ENCODE data around the gene NF2. TPM values are rescaled to one million over a fixed set of nuclear protein-coding genes. Genes with fewer than 3 reads are reported as not detected.
"Not testable (repeated sequence)": the region's sequence is repeated elsewhere in the genome, so short reads cannot be mapped to it uniquely, and the experiment has no call there.

The NF2 gene
- total RNA-seq, 1 donor from 2014 or later = 94.1 TPM

DNA sequence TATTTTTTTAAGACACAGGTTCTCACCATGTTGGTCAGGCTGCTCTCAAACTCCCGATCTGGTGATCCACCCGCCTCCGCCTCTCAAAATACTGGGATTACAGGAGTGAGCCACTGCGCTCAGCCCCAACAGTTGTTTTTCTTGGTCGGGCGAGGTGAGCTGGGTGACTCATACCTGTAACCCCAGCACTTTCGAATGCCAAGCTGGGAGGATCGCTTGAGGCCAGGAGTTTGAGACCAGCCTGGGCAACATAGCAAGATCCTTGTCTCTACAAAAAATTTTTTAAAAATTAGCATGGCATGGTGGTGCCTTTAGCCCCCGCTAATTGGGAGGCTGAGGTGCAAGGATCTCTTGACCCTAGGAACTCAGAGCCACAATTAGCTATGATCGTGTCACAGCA, 7.0 kb upstream of the NF2 start:
- no peak for DNase-seq (ENCODE audit: low read depth, low spot score)

DNA sequence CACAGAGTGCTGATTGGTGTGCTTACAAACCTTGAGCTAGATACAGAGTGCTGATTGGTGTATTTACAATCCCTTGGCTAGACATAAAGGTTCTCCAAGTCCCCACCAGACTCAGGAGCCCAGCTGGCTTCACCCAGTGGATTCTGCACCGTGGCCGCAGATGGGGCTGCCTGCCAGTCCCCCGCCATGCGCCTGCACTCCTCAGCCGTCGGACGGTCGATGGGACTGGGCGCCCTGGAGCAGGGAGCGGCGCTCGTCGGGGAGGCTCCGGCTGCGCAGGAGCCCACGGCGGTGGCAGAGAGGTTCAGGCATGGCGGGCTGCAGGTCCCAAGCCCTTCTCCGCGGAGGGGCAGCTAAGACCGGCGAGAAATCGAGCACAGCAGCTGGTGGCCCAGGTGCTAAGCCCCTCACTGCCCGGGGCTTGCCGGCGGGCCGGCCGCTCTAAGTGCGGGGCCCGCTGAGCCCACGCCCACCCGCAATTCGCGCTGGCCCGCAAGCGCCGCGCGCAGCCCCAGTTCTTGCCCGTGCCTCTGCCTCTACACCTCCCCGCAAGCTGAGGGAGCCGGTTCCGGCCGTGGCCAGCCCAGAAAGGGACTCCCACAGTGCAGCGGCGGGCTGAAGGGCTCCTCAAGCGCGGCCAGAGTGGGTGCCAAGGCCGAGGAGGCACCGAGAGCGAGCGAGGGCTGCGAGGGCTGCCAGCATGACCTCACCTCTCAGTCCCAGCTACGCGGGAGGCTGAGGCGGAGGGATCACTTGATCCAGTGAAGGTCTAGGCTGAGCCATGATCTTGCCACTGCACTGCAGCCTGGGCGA, 5.4 kb upstream of the NF2 start:
- DNase-seq (ENCODE audit: low read depth, low spot score) = not testable (repeated sequence)

DNA sequence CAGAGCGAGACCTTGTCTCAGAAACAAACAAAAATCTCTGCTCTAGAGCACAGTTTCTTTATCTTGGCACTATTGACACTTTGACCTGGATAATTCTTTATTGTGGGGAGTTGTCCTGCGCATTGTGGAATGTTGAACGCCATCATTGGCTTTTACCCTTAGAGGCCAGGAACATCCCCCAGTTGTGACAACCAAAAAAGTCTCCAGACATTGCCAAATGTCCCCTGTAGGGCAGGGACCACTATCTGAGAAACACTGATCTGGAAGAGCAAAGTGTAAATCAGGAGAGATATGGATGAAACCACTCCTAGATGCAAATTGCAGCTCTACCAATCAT, 4.8 kb upstream of the NF2 start:
- DNase-seq (ENCODE audit: low read depth, low spot score) = no peak

DNA sequence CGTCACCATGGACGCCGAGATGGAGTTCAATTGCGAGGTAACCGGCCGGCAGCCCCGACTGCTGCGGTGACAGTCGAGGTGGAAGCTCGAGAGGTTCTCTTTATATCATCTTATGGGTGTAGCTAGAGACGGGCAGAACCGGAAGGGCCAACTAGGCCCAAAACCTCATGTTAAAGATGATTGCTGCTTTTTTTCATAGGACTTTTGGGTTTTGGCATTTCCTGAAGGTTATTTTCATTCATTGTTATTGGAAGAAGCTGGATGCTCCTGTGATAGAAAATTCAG, 585 bp downstream of the NF2 start:
- DNase-seq (ENCODE audit: low read depth, low spot score) = no peak

DNA sequence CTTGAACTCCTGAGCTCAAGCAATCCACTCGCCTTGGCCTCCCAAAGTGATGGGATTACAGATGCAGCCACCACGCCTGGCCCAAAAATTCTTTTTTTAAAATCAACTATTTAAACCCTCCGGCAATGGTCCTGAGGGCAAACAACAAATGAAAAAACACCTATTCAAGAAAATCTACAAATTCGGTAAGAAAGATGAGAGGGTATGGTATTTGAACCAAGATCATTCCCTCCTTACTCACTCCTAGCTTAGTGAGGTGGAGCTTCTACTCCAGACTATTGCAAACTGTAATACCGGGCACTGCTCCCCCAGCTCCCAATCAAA, 2.1 kb downstream of the NF2 start:
- DNase-seq (ENCODE audit: low read depth, low spot score) = no peak

DNA sequence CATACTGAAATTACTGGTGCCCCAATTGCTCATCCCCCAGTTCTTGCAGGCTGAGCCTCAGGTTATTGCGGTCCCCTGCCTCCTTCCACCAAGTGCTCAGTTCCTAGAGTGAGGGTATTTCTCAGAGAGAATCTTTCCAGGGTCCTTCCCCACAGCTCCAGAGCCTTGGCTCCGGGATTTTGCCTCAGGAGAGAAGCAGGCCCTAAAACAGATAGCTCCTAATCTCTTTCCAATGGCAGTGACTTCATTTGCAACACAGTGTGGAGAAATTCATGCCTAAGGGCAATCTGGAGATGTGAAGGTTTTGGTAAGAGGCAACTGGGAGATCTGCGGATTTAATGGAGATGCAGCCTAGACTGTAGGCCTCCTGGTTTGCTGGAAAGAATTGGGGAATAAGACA, 2.9 kb downstream of the NF2 start:
- DNase-seq (ENCODE audit: low read depth, low spot score) = no peak

DNA sequence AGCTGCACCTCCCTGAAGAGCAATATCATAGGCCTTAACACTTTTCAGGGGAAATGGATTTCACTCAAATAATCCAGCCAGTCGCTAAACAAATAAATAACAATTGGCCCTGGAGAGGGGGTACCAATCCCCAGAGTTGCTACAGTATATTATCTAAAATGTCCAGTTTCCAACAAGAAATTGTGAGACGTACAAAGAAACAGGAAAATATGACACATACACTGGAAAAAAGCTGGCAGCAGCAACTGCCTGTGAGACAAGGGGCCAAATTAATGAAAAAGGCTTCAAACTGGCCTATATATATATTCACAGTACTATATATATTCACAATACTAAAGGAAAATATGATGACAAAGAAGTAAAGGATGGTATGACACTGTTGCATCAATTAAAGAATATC, 4.0 kb downstream of the NF2 start:
- no peak for DNase-seq (ENCODE audit: low read depth, low spot score)

DNA sequence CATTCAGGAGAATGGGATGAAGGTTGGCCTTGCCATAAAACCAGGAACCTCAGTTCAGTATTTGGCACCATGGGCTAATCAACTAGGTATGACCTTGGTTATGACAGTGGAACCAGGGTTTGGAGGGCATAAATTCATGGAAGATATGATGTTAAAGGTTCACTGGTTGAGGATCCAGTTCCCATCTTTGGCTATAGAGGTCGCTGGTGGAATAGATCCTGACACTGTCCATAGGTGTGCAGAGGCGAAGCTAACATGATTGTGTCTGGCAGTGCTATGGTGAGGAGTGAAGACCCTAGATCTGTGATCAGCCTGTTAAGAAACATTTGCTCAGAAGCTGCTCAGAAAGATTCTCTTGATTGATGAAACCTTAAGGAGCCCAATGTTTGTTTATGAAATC, 5.7 kb downstream of the NF2 start:
- no peak for DNase-seq (ENCODE audit: low read depth, low spot score)

DNA sequence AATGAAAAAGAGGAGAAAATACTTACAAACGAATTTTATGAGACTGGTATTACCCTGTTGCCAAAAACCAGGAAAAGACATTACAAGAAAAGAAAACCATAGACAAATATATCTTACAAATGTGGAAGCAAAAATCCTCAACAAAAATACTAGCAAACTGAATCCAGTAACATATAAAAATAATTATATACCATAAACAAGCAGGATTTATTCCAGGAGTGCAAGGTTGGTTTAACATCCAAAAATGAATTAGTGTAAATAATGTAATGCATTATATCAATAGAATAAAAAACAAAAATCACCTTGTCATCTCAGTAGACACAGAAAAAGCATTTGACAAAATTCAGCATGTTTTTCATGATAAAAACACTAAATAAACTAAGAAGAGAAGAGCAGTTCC, 7.3 kb downstream of the NF2 start:
- no peak for DNase-seq (ENCODE audit: low read depth, low spot score)

DNA sequence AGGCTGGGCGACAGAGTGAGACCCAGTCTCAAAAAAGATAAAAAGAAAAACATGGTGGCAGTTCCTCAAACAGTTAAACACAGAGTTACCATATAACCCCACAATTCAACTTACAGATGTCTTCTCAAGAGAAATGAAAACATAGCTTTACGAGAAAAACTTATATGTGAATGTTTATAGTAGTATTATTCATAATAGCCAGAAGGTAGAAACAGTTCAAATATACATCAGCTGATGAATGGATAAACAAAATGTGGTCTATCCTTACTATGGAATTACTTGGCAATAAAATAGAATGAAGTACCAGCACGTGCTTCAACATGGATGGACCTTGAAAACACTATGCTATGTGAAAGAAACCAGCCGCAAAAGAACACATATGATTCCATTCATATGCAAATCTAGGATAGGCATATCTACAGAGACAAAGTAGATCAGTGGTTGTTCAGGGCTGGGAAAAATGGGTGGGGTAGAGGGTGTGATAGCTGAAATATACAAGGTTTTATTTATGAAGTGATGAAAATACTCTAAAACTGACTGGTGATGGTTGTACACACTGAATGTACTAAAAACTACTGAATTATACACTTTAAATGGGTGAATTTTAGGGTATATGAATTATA, 12.4 kb downstream of the NF2 start:
- DNase-seq (ENCODE audit: low read depth, low spot score) = no peak

DNA sequence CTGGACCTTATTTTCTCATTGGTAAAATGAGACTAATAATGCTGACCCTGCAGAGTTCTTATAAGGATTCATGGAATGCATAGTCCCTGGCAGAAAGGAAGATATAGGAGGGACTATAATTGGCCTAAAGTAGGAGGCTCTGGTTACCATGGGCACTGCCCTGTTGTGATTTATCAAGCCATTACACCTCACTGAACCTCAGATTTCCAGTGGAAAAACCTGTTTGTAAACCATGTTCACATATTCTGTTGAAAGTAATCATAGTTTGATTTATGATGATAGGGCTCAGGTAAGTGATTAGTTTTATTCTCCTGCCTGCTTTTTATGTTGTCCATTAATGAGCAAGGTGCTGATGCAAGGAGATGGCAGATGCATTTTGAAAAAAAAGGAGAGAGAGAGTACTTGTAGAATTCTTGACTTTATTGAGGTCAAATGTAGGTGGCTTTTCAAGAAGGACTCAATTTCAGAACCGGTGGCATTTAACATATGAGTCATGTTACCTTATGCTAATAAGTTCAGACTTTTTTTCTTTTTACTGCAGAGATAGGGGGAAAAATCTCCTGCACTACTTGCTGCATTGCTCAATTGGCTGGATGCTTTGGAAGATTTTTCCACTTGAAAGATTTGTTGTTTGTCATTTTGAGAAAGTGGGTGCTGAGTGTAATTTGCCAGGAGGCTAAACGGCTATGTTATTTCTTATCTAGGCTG, 14.6 kb downstream of the NF2 start:
- DNase-seq (ENCODE audit: low read depth, low spot score) = no peak

DNA sequence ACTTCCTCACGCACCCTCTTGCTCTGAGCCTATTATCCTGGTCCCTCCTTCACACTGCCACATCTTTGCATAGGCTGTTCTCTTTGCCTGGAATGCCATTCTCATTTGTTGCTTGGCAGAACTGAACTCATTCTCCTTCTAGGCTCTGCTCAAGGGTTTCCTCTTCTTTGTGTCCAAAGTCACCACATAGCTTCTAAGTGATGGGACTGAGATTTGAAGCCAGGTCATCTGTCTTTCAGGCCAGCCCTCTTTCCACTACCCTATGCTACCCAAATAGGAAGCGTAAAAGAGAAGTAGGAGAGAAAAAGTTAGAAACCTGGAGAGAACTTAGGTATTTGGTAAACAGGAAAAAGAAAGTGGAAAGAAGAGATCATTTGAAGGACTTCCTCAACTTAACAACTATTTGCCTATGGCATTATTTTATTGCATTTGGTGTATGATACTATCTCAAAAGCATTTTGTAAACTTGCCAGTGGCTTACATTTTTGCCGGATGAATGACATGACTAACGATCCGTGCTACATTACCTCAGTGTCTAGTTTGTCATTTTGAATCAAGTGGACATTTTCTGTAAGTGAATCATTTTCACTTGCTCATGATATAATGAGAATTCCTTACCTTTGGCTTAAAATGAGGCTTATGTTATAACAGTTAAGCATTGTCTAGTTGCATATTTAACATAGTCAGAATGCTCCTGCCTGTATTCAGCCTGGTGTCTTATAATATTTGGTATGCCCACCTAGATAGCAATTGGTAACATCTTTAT, 18.5 kb downstream of the NF2 start:
- DNase-seq (ENCODE audit: low read depth, low spot score) = peak; percentile 88

DNA sequence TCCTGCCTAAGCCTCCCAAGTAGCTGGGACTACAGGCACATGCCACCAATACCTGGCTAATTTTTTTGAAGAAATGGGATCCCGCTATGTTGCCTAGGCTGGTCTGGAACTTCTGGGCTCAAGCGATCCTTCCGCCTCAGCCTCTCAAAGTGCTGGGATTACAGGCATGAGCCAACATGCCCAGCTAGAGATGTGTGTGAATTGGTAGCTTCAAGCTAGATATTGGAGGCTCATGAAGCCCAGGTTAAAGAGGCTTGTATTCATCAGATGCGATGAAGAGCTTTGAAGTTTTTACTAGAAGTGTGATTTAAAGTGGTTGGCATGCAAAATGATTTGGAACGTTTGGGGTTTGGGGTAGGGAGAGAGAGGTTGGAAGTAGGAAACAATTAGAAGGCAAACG, 19.6 kb downstream of the NF2 start:
- DNase-seq (ENCODE audit: low read depth, low spot score) = no peak

DNA sequence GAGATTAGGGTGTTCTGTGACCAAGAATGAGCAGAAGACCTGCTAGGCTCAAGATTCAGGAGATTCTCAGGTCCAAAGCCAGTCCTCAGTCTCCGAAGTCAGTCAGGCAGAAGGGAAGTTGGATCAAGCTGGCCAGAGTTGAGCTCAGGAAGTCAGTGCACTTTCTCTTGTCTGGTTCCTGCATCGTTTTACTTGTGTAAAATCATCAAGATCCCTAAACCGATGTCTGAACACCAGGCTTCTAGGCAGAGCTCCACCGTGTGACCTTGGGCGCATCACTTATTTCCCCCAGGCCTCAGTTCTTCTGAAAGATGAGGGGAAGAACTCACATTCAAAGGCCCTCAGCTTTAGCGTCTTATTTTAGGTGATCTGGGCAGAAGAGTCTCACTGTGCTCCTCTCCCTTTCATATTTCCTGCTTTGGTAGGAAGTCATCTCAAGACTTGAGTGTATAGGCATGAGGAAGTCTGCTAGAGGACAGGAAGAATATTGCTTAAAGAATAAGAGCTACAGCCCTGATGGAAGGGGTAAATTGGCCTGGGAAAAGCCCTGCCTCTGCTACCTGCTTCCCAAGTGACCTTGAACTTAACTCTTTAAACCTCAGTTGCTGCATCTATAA, 20.2 kb downstream of the NF2 start:
- DNase-seq (ENCODE audit: low read depth, low spot score) = no peak

DNA sequence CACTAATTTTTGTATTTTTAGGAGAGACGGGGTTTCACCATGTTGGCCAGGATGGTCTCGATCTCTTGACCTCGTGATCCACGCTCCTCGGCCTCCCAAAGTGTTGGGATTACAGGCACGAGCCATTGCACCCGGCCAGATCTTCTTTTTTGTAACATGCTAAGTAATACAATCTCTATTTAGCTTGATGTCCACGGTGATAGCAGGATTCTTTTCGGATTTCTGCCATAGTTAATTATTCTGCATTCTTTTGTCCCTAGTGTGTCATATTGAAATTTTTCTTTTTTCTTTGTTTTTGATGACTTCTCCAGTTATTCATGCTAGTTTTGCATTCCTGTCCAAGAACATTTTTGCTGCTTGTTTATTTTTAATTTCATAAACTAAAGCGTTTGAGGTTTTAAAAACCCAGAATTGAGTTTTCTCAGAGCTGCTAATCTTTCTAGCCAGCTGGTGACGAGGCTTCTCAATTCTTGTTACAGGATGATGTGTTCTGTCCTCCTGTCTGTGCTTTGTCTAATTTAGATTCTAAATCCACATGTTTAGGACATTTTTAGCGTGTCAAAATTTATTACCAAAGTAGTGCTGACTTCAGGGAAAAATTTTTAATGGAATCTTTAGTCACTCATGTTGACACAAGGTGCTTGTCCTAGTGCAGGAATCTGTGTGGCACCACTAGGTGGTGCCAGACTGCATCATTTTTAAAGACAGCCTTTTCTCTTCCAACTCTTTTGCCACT, 21.8 kb downstream of the NF2 start:
- peak; percentile 50 for DNase-seq (ENCODE audit: low read depth, low spot score)

DNA sequence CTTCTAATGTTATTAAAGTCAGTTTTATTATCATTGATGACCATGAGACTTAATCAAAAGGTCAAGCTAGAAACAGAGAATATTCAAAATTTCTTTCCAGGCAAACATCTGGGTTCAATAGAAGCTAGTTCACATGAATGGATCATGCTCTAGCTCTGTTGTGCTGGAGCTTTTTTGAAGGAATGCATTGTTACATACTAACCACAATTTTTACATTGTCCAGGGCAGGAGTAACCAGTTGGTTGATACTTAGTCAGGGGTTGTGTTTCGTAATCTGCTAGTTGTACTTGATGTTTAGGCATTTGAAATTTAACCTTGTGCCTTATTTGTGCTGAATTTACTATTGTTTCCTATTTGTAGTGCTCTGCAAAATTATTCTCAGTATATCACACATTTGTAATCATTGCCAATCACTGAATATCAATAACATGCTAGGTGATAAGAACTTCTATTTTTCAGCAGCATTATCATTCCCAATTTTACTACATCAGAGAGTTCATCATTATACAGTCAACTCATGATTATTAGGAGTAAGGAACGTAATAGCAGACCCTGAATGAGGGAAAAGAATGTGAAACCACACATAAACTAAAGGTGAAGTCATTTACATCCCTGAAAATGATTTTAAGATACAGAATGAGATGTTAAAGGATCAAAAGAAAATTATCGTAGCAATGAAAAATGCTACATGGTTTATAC, 23.2 kb downstream of the NF2 start:
- no peak for DNase-seq (ENCODE audit: low read depth, low spot score)

DNA sequence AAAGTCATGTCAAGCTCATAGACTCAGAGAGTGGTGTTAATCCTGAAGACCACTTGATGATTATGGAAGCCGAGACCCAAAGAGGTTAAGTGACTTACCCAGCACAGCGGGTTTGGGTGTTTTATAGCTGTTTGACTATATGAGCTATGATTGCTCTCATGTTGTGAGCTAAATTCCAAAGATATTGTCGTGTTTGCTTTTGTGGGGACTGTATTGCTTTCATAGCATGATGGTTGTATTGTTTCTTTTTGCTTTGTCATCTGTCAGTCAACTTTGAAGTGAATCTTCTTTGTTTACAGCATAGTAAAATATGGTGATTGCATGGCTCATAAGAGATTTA, 23.7 kb downstream of the NF2 start:
- no peak for DNase-seq (ENCODE audit: low read depth, low spot score)

DNA sequence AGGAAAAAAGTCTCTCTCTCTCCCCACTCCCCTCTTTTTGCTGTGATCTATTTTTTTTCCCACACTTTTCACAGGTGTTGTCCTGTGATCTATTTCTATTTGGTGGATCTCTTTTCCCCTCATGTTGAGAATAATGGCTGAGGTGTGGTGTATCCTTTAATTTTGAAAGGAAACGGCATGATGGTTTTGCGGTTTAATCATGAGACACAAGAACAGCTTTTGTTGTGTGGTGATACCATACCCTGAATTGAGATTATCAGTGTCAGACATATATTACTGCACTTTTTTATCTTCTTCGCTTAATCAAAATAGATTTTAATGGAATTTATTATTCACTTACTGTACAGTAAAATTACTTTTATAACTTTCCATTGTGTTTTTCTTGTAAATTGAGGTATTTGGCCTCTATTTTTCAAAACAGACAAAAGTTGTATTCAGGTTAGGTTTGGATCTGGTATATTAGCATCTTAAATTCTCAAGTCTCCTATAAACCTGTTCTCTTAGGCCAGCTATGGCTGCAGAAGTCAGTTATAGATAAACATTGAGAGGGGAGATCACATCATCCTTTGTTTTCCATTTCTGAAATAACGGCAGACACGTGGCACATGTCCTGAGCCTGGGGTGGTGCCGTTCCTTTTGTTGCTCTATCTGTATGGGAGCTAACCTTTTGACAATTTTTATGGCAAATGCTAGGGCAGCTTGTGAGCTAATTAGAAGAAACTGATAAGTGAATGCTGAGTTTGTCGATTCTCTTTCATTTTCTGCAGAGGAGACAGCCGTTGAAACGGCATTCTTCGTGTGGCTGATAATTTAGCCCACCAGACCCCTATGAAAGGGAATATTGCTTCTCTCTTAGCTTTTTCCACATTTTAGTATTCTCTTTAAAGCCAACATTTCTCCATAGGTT, 25.8 kb downstream of the NF2 start:
- DNase-seq (ENCODE audit: low read depth, low spot score) = no peak

DNA sequence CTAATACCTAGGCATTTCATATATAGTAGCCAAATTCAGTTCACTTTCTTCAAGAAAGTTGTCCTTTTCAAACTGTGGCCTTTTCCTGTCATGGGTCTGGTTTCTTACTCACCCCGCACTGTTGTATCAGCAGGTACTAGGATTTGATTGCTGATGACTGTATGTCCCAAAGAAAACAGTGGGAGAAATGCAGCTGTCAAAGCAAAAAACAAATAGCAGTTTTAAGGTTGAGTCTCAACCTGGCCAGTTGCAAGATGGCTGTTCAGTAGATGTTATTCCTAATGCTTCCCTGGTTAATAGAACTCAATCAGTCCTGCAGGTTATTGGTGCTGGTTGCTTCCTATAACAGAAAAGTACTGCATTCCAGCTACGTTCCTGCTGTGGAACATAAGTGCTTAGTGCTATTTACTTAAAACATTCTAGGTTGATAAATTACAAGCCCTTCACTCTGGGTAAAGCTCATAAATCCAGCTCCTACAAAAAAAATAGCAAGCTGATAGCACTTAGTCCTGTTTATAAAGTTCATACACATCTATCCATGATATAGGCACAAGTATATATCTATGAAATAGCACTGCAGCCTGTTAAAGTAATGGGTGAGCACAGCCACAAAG, 26.6 kb downstream of the NF2 start:
- DNase-seq (ENCODE audit: low read depth, low spot score) = no peak
